ENCODE data around the gene ZC3H10. TPM values are rescaled to one million over a fixed set of nuclear protein-coding genes. Genes with fewer than 3 reads are reported as not detected.
A peak's percentile ranks its signal among the peaks of the same experiment; 100 is the strongest.

Gene ZC3H10
- polyA plus RNA-seq, 2 donors: 1.4 to 2.2 TPM

DNA sequence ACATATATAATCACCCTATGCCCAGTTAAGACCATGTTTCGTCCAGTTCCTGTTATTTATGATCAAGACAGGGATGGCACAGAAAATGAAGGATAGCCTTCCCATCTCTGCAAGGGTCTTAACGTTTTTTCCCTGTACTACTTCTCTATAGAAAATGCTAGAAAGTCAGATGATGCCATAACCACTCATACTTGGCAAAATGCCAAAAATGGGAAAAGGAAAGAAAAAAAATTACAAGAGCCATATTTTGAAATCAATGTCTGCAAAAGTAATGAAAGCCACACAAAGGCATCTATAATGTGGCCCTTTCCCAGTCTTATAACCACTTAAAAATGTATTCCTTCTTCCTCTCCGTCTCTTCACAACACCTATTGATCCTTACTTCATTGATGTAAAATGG is 32.5 kb downstream of the ZC3H10 start:
- H3K4me3 ChIP-seq (ENCODE audit: low read depth in 1 of 2, low read length in 2 of 2): no peak overlapping the region
- H3K9me3 ChIP-seq (ENCODE audit: control insufficient read depth in 2 of 2, insufficient read depth in 1 of 2, low read depth in 1 of 2, low read length in 1 of 2): no peaks in the 10 kb centered on the region
- H3K27me3 ChIP-seq (ENCODE audit: control insufficient read depth in 1 of 2, insufficient read depth in 2 of 2, low read length in 2 of 2): no peaks in the 10 kb centered on the region
- H3K27ac ChIP-seq (ENCODE audit: low read depth in 2 of 2, low read length in 1 of 2): no peak overlapping the region
- peaks cover 0 to 2% of the 10 kb centered on the region in 2 donors for H3K36me3 ChIP-seq (ENCODE audit: control insufficient read depth in 2 of 2, insufficient read depth in 2 of 2, low read length in 1 of 2)
- H3K4me1 ChIP-seq (ENCODE audit: control insufficient read depth in 2 of 2, insufficient read depth in 2 of 2, low read length in 1 of 2): peaks cover 0 to 3% of the 10 kb centered on the region in 2 donors
- whole genome bisulfite sequencing, 2 donors: 63 to 64% methylated on average over 3 of the region's 3 CpGs

DNA sequence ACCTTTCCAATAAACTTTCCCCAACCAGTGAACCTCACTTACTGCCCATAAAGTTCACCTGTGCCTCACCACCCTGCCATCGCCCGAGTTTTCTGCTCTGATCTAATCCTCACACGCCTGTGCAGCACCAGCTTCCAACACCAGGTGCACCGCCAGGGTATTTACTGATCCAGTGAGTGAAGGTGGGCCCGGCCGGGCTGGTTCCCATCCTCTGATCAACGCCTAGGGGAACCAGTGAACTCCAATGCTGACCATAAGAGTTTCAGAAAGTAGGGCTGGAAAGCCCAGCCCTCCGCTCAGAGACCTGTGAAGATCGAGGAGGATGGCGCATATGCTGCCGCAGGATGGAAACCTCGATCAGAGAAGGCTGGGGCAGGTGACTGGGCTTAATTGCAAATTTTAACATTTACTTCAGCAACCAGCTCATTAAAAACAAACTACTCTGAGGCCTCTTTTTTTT is 33.6 kb downstream of the ZC3H10 start:
- 5 to 7% methylated on average over 12 of the region's 12 CpGs for WGBS, 2 donors

DNA sequence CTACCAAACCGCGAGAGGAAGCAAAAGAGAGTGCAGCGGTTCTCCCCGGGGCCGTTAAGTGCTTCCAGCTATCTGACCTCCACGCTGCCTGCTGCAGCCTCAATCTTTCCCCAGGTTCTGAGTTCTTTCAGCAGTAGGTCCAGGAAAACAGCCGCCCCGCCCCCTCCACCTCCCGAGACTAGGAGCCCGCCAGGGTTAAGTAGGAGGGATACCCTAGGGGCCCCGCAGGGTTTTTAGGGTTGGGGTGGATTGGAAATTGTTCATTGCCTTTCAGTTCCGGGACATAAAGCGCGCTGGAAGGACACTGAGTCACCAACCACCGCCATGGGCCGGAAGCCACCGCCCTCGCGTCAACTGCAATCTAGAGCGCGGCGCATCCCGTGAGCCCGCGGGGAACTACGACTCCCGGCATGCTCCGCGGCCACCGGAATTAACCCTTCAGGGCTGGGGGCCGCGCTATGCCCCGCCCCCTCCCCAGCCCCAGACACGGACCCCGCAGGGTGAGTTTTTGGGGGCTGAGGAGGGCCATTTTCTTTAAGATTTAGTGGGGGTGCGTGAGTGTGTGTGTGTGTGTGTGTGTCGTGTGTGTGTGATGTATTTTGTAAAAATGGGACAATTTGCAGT is 34.2 kb downstream of the ZC3H10 start, which contains the start of gene MYL6B:
Gene MYL6B (plus strand): TSS at position 456 of the 624 bp plus-strand sequence. CDS start 1,332 bp downstream, outside the sequence.
- H3K27ac ChIP-seq (ENCODE audit: low read depth in 2 of 2, low read length in 1 of 2): peak within 1 kb of the TSS; percentile 94 to 100
- no peaks in the 10 kb centered on the region for H3K27me3 ChIP-seq (ENCODE audit: control insufficient read depth in 1 of 2, insufficient read depth in 2 of 2, low read length in 2 of 2)
- H3K9me3 ChIP-seq (ENCODE audit: control insufficient read depth in 2 of 2, insufficient read depth in 1 of 2, low read depth in 1 of 2, low read length in 1 of 2): no peaks in the 10 kb centered on the region
- WGBS, 2 donors: 0 to 1% methylated on average over 37 of the region's 37 CpGs
- peaks cover 0 to 2% of the 10 kb centered on the region in 2 donors for H3K36me3 ChIP-seq (ENCODE audit: control insufficient read depth in 2 of 2, insufficient read depth in 2 of 2, low read length in 1 of 2)
- H3K4me3 ChIP-seq (ENCODE audit: low read depth in 1 of 2, low read length in 2 of 2): peak within 1 kb of the TSS; percentile 50 to 66
- peaks cover 0 to 3% of the 10 kb centered on the region in 2 donors for H3K4me1 ChIP-seq (ENCODE audit: control insufficient read depth in 2 of 2, insufficient read depth in 2 of 2, low read length in 1 of 2)

More for the DNA sequence above, 33.6 kb downstream of the ZC3H10 start:
- Histone ChIP-seq H3K27me3 (ENCODE audit: control insufficient read depth in 1 of 2, insufficient read depth in 2 of 2, low read length in 2 of 2) (no peaks in the 10 kb centered on the region), H3K4me1 (ENCODE audit: control insufficient read depth in 2 of 2, insufficient read depth in 2 of 2, low read length in 1 of 2) (peaks cover 0 to 3% of the 10 kb centered on the region in 2 donors), H3K4me3 (ENCODE audit: low read depth in 1 of 2, low read length in 2 of 2) (peak overlapping the region; percentile 50 to 66), H3K9me3 (ENCODE audit: control insufficient read depth in 2 of 2, insufficient read depth in 1 of 2, low read depth in 1 of 2, low read length in 1 of 2) (no peaks in the 10 kb centered on the region), H3K36me3 (ENCODE audit: control insufficient read depth in 2 of 2, insufficient read depth in 2 of 2, low read length in 1 of 2) (peaks cover 0 to 2% of the 10 kb centered on the region in 2 donors), H3K27ac (ENCODE audit: low read depth in 2 of 2, low read length in 1 of 2) (peak overlapping the region; percentile 94 to 100)

DNA sequence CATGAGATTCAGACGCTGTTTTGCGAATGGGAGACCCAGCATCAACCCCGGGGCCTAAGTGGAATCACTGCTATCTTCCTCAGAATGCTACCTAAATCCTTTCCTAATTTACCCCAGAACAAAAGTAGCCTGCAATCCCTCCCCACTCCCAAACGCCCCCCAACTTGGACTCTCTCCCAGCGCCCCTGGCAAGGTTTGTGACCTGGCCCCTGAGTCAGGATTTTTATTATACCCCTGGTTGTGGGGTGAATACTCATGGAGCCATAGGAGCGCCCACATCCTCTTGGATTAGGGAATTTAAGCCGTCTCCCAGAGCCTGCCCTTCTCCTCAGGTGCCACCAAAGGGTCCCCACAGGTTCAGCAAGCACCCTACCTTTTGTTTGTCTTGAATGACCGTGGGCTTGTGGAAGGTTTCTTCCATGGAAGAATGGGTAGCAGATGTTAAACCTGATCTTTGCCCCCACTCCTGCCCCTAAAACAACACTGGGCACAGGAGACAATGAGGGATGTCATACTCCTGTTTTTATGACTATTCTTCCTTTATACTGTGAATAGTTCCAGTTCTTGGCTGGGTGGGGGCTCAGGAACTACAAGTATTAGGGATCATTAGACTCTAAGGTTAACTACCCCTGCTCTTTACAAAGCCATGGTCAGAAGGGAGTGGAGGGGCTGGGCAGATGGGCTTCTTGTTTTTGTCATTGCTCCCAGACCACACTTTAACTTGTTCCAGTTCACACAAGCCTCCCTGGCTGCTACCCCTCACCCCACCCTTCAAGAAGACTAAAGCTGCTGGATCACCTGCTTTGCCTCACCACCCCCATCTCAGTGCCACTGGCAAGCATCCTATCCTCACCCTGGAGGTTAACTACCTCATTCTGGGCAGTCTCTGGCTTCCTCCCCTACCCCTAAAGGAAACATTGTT is 35.0 kb downstream of the ZC3H10 start:
- H3K4me1 ChIP-seq (ENCODE audit: control insufficient read depth in 2 of 2, insufficient read depth in 2 of 2, low read length in 1 of 2): peaks cover 0 to 3% of the 10 kb centered on the region in 2 donors
- peaks cover 0 to 2% of the 10 kb centered on the region in 2 donors for H3K36me3 ChIP-seq (ENCODE audit: control insufficient read depth in 2 of 2, insufficient read depth in 2 of 2, low read length in 1 of 2)
- no peaks in the 10 kb centered on the region for H3K9me3 ChIP-seq (ENCODE audit: control insufficient read depth in 2 of 2, insufficient read depth in 1 of 2, low read depth in 1 of 2, low read length in 1 of 2)
- H3K27me3 ChIP-seq (ENCODE audit: control insufficient read depth in 1 of 2, insufficient read depth in 2 of 2, low read length in 2 of 2): no peaks in the 10 kb centered on the region
- 9 to 11% methylated on average over 8 of the region's 8 CpGs for WGBS, 2 donors
- H3K27ac ChIP-seq (ENCODE audit: low read depth in 2 of 2, low read length in 1 of 2): peak overlapping the region; percentile 44 to 100
- H3K4me3 ChIP-seq (ENCODE audit: low read depth in 1 of 2, low read length in 2 of 2): peak overlapping the region; percentile 50 to 66

DNA sequence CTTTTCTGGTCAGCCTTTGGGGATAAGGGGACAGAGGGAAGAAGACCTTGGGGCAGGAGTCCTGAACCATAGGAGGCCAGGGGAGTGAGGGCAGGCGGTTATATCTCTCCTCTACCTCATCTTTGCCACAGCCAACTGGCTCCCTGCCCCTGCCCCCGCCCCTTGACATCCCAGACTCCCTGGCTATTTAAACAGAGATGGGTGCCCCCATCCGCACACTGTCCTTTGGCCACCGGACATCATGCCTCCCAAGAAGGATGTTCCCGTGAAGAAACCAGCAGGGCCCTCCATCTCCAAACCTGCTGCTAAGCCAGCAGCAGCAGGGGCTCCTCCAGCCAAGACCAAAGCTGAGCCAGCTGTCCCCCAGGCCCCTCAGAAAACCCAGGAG is 35.6 kb downstream of the ZC3H10 start:
- Histone ChIP-seq H3K27ac (ENCODE audit: low read depth in 2 of 2, low read length in 1 of 2) (no peak overlapping the region), H3K4me3 (ENCODE audit: low read depth in 1 of 2, low read length in 2 of 2) (no peak overlapping the region), H3K36me3 (ENCODE audit: control insufficient read depth in 2 of 2, insufficient read depth in 2 of 2, low read length in 1 of 2) (peaks cover 0 to 2% of the 10 kb centered on the region in 2 donors), H3K27me3 (ENCODE audit: control insufficient read depth in 1 of 2, insufficient read depth in 2 of 2, low read length in 2 of 2) (no peaks in the 10 kb centered on the region), H3K4me1 (ENCODE audit: control insufficient read depth in 2 of 2, insufficient read depth in 2 of 2, low read length in 1 of 2) (peaks cover 0 to 3% of the 10 kb centered on the region in 2 donors), H3K9me3 (ENCODE audit: control insufficient read depth in 2 of 2, insufficient read depth in 1 of 2, low read depth in 1 of 2, low read length in 1 of 2) (no peaks in the 10 kb centered on the region)
- 75 to 76% methylated on average over 5 of the region's 5 CpGs for WGBS, 2 donors

DNA sequence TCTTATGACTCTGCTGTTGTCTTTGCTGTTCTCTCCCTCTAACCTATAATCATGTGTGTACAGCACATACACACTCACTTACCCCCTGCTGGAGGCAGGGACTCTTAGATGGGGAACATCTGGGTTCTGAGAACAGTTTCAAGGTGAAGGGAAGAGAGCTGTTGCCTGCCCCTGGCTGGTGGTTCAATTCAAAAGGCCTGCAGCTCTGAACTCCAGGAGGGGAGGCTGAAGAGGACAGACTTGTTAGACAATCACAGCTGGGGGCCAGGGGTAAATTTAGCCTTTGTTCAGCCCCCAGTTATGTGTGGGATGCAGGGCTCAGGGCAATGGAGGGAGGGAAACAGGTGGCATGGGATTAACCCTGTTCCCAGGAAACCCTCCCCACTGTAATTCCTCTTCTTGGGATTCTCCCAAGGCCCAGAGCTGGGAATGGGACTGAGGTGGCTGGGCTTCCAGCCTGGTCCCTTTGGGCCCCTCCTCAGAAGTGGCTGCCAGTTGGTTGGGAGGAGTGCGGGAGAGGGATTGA is 36.2 kb downstream of the ZC3H10 start:
- H3K9me3 ChIP-seq (ENCODE audit: control insufficient read depth in 2 of 2, insufficient read depth in 1 of 2, low read depth in 1 of 2, low read length in 1 of 2): no peaks in the 10 kb centered on the region
- 92% methylated on average over 1 of the region's 1 CpG for WGBS, 2 donors
- H3K4me1 ChIP-seq (ENCODE audit: control insufficient read depth in 2 of 2, insufficient read depth in 2 of 2, low read length in 1 of 2): peaks cover 0 to 3% of the 10 kb centered on the region in 2 donors
- H3K27me3 ChIP-seq (ENCODE audit: control insufficient read depth in 1 of 2, insufficient read depth in 2 of 2, low read length in 2 of 2): no peaks in the 10 kb centered on the region
- H3K4me3 ChIP-seq (ENCODE audit: low read depth in 1 of 2, low read length in 2 of 2): no peak overlapping the region
- no peak overlapping the region for H3K27ac ChIP-seq (ENCODE audit: low read depth in 2 of 2, low read length in 1 of 2)
- peaks cover 0 to 2% of the 10 kb centered on the region in 2 donors for H3K36me3 ChIP-seq (ENCODE audit: control insufficient read depth in 2 of 2, insufficient read depth in 2 of 2, low read length in 1 of 2)

DNA sequence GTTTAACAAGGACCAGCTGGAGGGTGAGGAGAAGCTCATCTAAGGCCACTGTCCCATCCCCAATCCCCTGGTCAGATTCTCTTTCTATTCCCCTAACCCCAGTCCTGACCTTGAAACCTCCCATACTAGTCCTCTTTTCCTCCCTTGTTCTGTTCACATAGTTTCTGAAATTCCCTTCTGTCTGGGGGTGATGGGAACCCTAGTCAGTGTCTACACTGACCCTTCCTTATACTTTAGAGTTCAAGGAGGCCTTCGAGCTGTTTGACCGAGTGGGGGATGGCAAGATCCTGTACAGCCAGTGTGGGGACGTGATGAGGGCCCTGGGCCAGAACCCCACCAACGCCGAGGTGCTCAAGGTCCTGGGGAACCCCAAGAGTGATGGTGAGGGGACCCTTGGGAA is 36.8 kb downstream of the ZC3H10 start:
- no peaks in the 10 kb centered on the region for H3K27me3 ChIP-seq (ENCODE audit: control insufficient read depth in 1 of 2, insufficient read depth in 2 of 2, low read length in 2 of 2)
- H3K27ac ChIP-seq (ENCODE audit: low read depth in 2 of 2, low read length in 1 of 2): no peak overlapping the region
- peaks cover 0 to 4% of the 10 kb centered on the region in 2 donors for H3K4me1 ChIP-seq (ENCODE audit: control insufficient read depth in 2 of 2, insufficient read depth in 2 of 2, low read length in 1 of 2)
- no peak overlapping the region for H3K4me3 ChIP-seq (ENCODE audit: low read depth in 1 of 2, low read length in 2 of 2)
- WGBS, 2 donors: 89% methylated on average over 5 of the region's 5 CpGs
- H3K9me3 ChIP-seq (ENCODE audit: control insufficient read depth in 2 of 2, insufficient read depth in 1 of 2, low read depth in 1 of 2, low read length in 1 of 2): no peaks in the 10 kb centered on the region
- H3K36me3 ChIP-seq (ENCODE audit: control insufficient read depth in 2 of 2, insufficient read depth in 2 of 2, low read length in 1 of 2): peaks cover 2 to 3% of the 10 kb centered on the region in 2 donors

DNA sequence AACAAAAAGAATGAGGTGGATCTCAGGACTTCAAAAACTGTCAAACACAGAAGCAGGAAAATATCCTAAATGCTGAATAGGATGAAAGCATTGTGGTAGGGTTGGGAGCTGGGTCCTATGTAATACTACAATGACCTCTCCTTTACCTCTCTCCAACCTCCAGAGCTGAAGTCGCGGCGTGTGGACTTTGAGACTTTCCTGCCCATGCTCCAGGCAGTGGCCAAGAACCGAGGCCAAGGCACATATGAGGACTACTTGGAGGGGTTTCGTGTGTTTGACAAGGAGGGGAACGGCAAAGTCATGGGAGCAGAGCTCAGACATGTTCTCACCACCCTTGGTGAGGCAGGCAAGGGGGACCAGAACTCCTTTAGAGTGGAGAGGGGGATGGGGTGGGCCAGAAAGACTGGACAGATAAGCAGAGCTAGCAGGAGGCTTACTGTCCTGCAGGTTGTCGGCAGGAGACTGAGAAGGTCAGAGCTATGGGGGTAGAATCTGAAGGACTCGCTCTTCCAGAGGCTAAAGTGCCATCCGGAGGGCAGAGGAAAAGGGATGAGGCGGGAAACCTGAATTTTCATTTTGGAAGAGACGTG is 37.3 kb downstream of the ZC3H10 start:
- H3K27ac ChIP-seq (ENCODE audit: low read depth in 2 of 2, low read length in 1 of 2): no peak overlapping the region
- H3K36me3 ChIP-seq (ENCODE audit: control insufficient read depth in 2 of 2, insufficient read depth in 2 of 2, low read length in 1 of 2): peaks cover 4 to 9% of the 10 kb centered on the region in 2 donors
- H3K27me3 ChIP-seq (ENCODE audit: control insufficient read depth in 1 of 2, insufficient read depth in 2 of 2, low read length in 2 of 2): no peaks in the 10 kb centered on the region
- peaks cover 0 to 6% of the 10 kb centered on the region in 2 donors for H3K4me1 ChIP-seq (ENCODE audit: control insufficient read depth in 2 of 2, insufficient read depth in 2 of 2, low read length in 1 of 2)
- 88 to 92% methylated on average over 11 of the region's 11 CpGs for WGBS, 2 donors
- H3K9me3 ChIP-seq (ENCODE audit: control insufficient read depth in 2 of 2, insufficient read depth in 1 of 2, low read depth in 1 of 2, low read length in 1 of 2): no peaks in the 10 kb centered on the region
- no peak overlapping the region for H3K4me3 ChIP-seq (ENCODE audit: low read depth in 1 of 2, low read length in 2 of 2)

All from esophagus (tissue), 2 donors.